ENCODE results near the gene LCE6A.

The LCE6A gene

DNA sequence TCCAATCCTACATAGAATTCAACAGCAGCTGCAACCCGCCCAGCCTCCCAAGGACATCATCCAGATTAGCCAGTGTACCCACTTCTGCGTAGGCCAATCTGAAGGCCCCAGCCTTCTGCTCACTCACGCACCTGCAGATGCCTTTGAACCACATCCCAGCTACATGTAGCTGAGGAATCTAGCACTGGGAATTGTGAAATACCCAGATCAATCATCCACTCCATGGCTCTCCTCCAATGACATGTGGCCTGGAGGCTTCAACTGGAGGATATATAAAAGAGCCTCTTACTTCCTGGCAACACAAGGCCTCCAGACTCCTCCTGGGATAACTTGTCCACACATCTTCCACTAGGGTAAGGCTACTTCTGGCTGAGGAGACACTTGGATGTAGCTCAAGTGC lies at the start of gene LCE6A:
Gene LCE6A (plus strand): TSS at position 301 of the 400 bp plus-strand sequence. CDS start 665 bp downstream, outside the sequence.
- DNase-seq, result no peak

- no peak for DNase-seq
These were observed 47.0 kb upstream of the LCE6A start for GRCh38 chr1:152795686-152796085.

GRCh38 chr1:152796421-152796820 lies 46.2 kb upstream of the LCE6A start, which contains the start of gene LCE1D:
Gene LCE1D (plus strand): TSS chr1:152796721. CDS start chr1:152797795, 1,074 bp downstream.
- no peak for DNase-seq

- DNase-seq, result no peak
These were observed 41.3 kb upstream of the LCE6A start for GRCh38 chr1:152801333-152801732.

DNA sequence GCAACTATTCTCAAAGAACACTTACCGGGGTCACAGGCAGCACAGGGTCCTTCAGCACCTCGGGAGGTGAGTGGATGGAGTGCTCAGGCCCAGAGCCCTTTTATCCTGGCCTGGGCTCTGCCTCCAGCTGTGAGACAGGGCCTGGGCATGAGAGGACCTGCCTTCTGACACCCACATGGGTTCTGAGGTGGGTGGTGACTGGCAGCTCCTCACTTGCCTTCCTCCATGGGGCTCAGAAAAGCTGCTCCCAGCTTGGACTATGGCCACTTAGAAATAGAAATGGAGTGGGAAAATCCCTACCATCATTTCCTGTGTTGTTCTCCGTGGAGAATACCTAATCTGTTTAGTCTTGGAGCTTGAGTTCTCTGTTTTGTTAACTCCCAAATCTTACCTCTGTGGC lies 36.1 kb upstream of the LCE6A start, which contains the start of gene LCE1C:
Gene LCE1C (minus strand): TSS at position 76 of the 400 bp plus-strand sequence. CDS start 1,173 bp downstream, outside the sequence.
- DNase-seq, result no peak

- DNase-seq, result no peak
These were observed 31.6 kb upstream of the LCE6A start for GRCh38 chr1:152811050-152811449.

- DNase-seq, result no peak
These were observed 31.0 kb upstream of the LCE6A start, which contains the start of gene LCE1B for GRCh38 chr1:152811671-152812070. Gene LCE1B (plus strand): TSS chr1:152811971. CDS start chr1:152812447, 476 bp downstream.

GRCh38 chr1:152817309-152817708 lies 25.3 kb upstream of the LCE6A start:
- no peak for DNase-seq

- no peak for DNase-seq
These were observed 19.4 kb upstream of the LCE6A start for GRCh38 chr1:152823294-152823693.

DNA sequence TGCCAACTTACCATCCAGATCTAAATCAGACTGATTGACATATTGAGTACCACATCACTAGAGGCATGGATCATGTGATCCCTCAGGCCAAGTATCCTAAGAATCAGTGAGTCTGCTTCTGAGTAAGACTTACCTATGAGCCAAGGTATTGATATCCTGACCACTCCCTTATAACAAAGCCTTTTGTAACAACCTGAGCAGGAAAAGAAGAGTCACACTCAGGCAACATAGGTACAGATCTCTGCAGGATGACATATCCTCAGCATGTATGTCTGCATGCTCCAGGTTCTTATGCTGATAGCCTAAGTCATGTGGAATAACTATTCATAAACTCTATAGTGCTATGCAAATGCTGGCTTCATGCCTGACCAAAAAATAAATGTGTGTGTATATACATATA lies 17.7 kb upstream of the LCE6A start:
- no peak for DNase-seq

- DNase-seq, result no peak
These were observed 15.5 kb upstream of the LCE6A start, which contains the start of gene LCE1A for GRCh38 chr1:152827173-152827572. Gene LCE1A (plus strand): TSS chr1:152827473. CDS start chr1:152827473, 0 bp downstream.

GRCh38 chr1:152836870-152837269 lies 5.8 kb upstream of the LCE6A start:
- DNase-seq, result no peak

- DNase-seq, result no peak
These were observed 13.0 kb downstream of the LCE6A start for GRCh38 chr1:152855661-152856060.

- DNase-seq, result no peak
These were observed 15.4 kb downstream of the LCE6A start for GRCh38 chr1:152858062-152858461.

GRCh38 chr1:152859696-152860095 lies 17.0 kb downstream of the LCE6A start, which contains the start of gene LCE7A:
Gene LCE7A (plus strand): TSS chr1:152859996. CDS start chr1:152860698, 702 bp downstream.
- DNase-seq, result no peak

DNA sequence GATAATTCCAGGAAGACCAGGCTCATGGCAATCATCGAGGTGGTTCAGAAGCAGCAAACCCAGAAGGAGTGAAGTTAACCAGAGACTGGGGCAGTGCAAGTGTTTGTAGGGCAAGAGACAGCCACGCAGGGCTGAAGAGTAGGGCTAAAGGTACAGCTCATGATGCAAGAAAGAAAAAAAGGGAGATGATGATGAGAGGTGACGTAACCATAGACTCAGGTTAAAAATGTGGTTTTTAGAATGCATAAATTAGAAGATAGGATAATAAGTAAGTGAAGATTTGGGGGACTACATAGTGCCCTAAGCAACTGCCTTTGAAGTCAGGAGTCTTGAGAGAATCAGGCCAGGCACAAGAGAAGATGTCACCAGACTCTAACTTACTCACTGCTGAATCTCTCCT lies 17.5 kb downstream of the LCE6A start:
- no peak for DNase-seq

DNA sequence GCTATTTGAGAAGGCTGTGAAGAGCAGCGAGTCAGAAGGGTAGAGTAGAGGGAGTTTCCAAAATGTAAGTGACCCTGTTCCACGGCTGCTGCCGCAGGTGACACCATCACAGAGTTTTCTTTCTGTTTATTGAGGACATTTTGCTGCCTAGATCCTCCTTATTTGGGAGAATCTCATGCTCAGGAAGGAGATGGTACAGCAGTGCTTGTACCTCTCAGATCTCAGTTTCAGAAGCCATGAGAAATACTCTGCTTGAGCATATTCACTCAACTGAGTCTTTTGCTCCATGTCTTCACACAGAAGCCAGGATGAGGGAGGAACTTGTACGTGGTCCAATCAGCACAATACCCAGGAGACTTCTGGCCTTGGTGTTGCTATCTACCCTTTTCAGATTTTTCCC lies 18.7 kb downstream of the LCE6A start:
- DNase-seq, result no peak

GRCh38 chr1:152864443-152864842 lies 21.8 kb downstream of the LCE6A start:
- no peak for DNase-seq

GRCh38 chr1:152866321-152866720 lies 23.7 kb downstream of the LCE6A start:
- DNase-seq, result no peak

DNA sequence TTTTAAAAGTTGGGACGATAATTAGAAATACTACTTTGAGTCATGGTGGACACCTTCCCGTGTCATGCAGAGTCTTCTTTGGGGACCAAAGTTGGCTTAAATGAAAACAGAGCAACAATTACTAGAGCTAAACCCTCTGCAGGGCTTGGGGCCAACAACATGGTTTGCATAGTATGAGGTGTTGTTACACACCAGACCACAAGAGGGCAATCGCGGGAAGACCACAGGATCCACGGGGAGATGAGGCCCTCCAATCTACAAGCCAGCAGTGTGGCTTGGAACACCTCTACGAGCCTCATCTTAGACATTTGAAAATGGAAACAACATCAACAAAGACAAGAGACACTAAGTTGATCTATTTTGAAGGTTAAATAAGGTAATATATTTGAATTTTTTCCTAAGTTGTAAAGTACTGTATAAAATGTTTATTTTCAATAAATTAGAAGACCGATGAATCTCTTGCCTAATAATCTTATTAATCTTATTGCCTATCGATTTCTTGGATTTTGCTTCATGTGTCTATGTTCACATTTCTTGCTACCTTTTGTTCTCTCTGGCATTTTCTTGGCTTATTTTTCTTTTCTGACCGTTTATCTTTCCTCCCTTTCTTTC lies 27.3 kb downstream of the LCE6A start:
- peak; percentile 52 for DNase-seq

DNA sequence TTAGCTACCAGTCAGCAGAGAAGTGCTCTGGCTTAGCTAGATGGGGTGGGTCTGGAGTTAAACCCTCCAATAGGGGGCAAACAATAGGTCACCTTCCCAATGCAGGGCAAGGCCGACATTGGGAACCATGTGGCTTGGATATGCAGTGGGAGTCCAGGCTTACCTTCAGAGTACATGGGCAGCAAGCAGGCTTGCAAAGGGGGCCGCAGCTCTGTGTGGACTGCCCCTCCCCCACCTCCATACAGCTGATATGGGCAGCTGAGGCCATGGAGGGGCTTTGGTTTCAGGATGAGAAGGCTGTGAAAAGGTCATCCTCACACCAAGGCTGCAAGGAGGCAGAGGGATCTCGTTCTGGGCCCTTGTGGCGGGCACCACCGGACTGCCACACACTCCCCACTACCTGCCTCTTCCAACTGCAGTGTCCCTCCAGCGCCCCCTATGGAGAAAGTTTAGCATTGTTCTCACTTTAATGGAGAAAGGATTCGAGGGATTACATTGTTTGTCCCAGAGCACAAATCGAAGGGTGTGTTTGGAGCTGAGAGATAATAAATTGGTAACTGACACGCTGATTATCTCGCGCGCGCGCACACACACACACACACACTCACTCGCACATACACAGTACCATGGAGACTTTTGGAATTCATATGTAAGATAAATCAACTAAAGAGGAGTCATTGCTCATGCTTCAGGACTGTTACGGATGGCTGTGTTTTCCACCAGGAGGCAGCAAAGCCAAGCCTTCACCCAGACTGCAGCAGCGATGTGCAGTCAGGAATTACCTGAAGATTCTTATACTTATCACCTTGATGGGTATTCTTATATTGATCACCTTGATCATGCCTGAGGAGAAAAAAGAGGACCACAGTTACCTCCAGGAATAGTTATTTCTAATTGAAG lies 28.4 kb downstream of the LCE6A start:
- no peak for DNase-seq

- DNase-seq, result no peak
These were observed 29.1 kb downstream of the LCE6A start for GRCh38 chr1:152871731-152872126.

GRCh38 chr1:152873495-152873894 lies 30.8 kb downstream of the LCE6A start:
- no peak for DNase-seq

DNA sequence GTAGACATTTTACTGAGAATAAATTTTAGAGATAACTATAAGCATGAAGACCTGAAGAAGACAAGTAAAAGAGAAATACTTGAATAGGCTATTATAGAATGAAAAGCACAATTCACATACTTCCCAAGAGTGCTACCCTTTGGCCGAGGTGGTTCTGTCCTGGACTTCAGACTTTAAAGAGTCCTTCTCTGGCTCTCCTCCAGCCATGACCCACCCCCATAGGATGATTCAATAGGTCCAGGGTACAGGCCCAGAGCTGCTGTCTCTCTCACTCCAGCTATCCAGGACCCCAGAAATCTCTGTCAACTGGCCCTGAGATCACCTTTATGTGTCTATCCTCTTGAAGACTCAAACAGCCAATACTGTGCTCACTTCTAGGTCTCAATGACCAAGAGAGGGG lies 34.2 kb downstream of the LCE6A start:
- DNase-seq, result no peak
